ENCODE data around the gene FES. TPM values are rescaled to one million over a fixed set of nuclear protein-coding genes. Genes with fewer than 3 reads are reported as not detected.
A peak's percentile ranks its signal among the peaks of the same experiment; 100 is the strongest.

Gene FES
- total and polyA plus RNA-seq, 10 of the 15 experiments (the other 5 are each of a cell fraction or from before 2014, with no cell fraction given), result 0.07 to 23.9 (median 9.9) TPM

DNA sequence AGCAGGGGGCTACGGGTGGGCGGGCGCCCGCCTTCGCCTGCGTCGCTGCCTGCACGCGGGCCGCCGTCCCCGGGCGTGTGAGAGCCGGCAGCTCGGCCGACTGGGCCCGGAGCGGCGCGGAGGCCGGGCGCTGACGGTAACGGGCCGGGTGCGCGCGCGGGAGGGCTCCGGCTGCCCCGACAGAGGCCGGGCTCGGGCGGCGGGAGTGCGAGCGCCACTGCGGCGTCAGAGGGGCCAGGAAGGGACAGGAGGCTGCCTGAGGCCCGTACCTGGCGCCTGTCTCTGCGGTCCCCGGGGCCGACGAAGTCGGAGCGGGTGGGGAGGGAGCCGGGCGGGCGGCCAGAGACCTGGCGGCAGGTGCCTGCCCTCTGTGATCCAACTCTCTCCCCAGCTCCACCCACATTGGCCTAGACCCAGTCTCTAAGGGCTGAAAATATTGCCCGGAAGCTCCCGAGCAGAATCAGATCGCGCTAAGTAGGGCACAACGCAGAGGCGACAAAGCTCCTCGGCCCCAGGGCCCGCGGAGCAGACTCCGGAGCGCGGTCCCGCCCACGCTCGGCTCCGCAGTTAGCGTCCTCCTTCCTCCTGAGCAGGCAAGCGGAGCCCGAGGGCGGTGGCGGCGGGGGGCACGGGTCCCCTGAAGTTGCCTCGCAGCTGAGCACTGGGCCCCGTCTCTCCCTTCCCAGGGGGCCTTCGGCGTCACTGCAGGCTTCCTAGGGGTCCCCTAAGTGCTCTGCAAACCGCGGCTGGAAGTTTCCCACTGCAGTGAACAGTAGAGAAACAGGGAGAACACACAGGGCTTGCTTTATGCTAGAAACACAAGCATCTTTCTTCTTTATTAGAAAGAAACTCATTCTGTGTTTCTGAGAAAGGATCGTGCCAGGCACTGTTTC is 18.8 kb downstream of the FES start, which contains the start of gene MAN2A2:
TSS of gene MAN2A2 (plus strand) at position 463 of the 893 bp plus-strand sequence. CDS start 906 bp downstream, outside the sequence.
- peaks cover 18 to 25% of the 10 kb centered on the region in 2 experiments; a peak in 3 of 4 replicates for H3K36me3 ChIP-seq (ENCODE audit: control insufficient read depth in 2 of 2, insufficient read depth in 2 of 2, low read length in 1 of 2)
- no peaks in the 10 kb centered on the region; the same call in 1 of the 2 replicates for H4K20me1 ChIP-seq (ENCODE audit: control insufficient read depth, insufficient read depth)
- peak within 1 kb of the TSS; percentile 80 for H3K4me2 ChIP-seq (ENCODE audit: control insufficient read depth, insufficient read depth)
- no TSS peak for BruUV-seq (replicated peaks)
- in situ Hi-C loops (cut with MboI), result no loop called here
- no peaks in the 10 kb centered on the region for H3K27me3 ChIP-seq (replicated peaks in 1 of 2; ENCODE audit: control insufficient read depth in 2 of 2, insufficient read depth in 2 of 2, low read length in 1 of 2)
- peak within 1 kb of the TSS; percentile 68 for H3K4me3 ChIP-seq
- peak within 1 kb of the TSS; percentile 54 for H3K9ac ChIP-seq (ENCODE audit: control insufficient read depth, insufficient read depth, low read length)
- H3K27ac ChIP-seq (ENCODE audit: control insufficient read depth, insufficient read depth), result peak within 1 kb of the TSS; percentile 62
- FAIRE-seq (peak; percentile 88), ATAC-seq (peak; percentile 81), DNase-seq (ENCODE audit: low read depth, low spot score) (no peak)
- intact Hi-C loops (cut with micrococcal nuclease; ENCODE audit: unreplicated experiment), result loop anchor here (1.0 to 2.0 kb wide), 2 partner anchors 20 to 31 kb away; no protein-coding TSS in a partner anchor
- H2AFZ ChIP-seq (ENCODE audit: control insufficient read depth, low read depth, low read length), result peak within 1 kb of the TSS; percentile 88
- no peaks in the 10 kb centered on the region for H3K9me3 ChIP-seq (replicated peaks; ENCODE audit: control insufficient read depth, insufficient read depth, low read length)
- CTCF ChIA-PET, result interaction anchor here (0.6 to 15.1 kb wide), 8 partner anchors 10 to 583 kb away, joined by 3 to 480 read pairs (median 4); partner anchors contain the start of genes HDDC3 and UNC45A
- RAD21 ChIA-PET (ENCODE audit: unreplicated experiment), result interaction anchor here (0.5 to 9.2 kb wide), 10 partner anchors 16 to 583 kb away, joined by 3 to 193 read pairs (median 4); partner anchors contain the start of genes HDDC3, RCCD1 and UNC45A
- H3K79me2 ChIP-seq (ENCODE audit: control insufficient read depth, insufficient read depth, low read length), result peaks cover 18% of the 10 kb centered on the region
- SMC1A ChIA-PET (ENCODE audit: uncharacterized antibody, unreplicated experiment), result interaction anchor here (0.7 to 12.3 kb wide), 12 partner anchors 12 to 255 kb away, joined by 3 to 225 read pairs (median 4); partner anchors contain the start of genes HDDC3 and UNC45A
- POLR2A ChIA-PET, result interaction anchor here (0.5 to 7.6 kb wide), 7 partner anchors 16 to 453 kb away, joined by 3 to 113 read pairs (median 4); partner anchors contain the start of genes HDDC3 and UNC45A
- 1% methylated on average over 53 of the region's 81 CpGs for WGBS (ENCODE audit: insufficient coverage, insufficient replicate concordance, low lambda C conversion rate, missing lambda C conversion rate)
- H3K4me1 ChIP-seq (ENCODE audit: control insufficient read depth, insufficient read depth, low read length), result peaks cover 12% of the 10 kb centered on the region
- TF ChIP-seq, protein P1, sequence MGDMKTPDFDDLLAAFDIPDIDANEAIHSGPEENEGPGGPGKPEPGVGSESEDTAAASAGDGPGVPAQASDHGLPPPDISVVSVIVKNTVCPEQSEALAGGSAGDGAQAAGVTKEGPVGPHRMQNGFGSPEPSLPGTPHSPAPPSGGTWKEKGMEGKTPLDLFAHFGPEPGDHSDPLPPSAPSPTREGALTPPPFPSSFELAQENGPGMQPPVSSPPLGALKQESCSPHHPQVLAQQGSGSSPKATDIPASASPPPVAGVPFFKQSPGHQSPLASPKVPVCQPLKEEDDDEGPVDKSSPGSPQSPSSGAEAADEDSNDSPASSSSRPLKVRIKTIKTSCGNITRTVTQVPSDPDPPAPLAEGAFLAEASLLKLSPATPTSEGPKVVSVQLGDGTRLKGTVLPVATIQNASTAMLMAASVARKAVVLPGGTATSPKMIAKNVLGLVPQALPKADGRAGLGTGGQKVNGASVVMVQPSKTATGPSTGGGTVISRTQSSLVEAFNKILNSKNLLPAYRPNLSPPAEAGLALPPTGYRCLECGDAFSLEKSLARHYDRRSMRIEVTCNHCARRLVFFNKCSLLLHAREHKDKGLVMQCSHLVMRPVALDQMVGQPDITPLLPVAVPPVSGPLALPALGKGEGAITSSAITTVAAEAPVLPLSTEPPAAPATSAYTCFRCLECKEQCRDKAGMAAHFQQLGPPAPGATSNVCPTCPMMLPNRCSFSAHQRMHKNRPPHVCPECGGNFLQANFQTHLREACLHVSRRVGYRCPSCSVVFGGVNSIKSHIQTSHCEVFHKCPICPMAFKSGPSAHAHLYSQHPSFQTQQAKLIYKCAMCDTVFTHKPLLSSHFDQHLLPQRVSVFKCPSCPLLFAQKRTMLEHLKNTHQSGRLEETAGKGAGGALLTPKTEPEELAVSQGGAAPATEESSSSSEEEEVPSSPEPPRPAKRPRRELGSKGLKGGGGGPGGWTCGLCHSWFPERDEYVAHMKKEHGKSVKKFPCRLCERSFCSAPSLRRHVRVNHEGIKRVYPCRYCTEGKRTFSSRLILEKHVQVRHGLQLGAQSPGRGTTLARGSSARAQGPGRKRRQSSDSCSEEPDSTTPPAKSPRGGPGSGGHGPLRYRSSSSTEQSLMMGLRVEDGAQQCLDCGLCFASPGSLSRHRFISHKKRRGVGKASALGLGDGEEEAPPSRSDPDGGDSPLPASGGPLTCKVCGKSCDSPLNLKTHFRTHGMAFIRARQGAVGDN (IDR thresholded peaks at IDR 0.05), result 0 out of 2 replicates have a peak, but pooled peaks have one; percentile 34
- TF ChIP-seq ATF7 (IDR thresholded peaks at IDR 0.05; ENCODE audit: low read depth) (no peak), TBL1XR1 (IDR thresholded peaks at IDR 0.05; ENCODE audit: low read depth, low read length) (no peak), BRCA1 (IDR thresholded peaks at IDR 0.05; ENCODE audit: low read depth, low read length) (no peak), NKRF (conservative IDR thresholded peaks at IDR 0.05) (peak; percentile 24; the same call in 1 of the 2 replicates), SMAD1 (IDR thresholded peaks at IDR 0.05; ENCODE audit: low read depth, partially characterized antibody) (no peak), FOXK2 (IDR thresholded peaks at IDR 0.05) (no peak), PML (IDR thresholded peaks at IDR 0.05; ENCODE audit: low read length) (peak; percentile 51; the same call in 1 of the 2 replicates), ESRRA (IDR thresholded peaks at IDR 0.05; ENCODE audit: low read length) (no peak), USF1 (IDR thresholded peaks at IDR 0.05; ENCODE audit: borderline replicate concordance, extremely low read length, insufficient read depth, low read depth, low read length) (no peak)
- TF ChIP-seq, protein P2, sequence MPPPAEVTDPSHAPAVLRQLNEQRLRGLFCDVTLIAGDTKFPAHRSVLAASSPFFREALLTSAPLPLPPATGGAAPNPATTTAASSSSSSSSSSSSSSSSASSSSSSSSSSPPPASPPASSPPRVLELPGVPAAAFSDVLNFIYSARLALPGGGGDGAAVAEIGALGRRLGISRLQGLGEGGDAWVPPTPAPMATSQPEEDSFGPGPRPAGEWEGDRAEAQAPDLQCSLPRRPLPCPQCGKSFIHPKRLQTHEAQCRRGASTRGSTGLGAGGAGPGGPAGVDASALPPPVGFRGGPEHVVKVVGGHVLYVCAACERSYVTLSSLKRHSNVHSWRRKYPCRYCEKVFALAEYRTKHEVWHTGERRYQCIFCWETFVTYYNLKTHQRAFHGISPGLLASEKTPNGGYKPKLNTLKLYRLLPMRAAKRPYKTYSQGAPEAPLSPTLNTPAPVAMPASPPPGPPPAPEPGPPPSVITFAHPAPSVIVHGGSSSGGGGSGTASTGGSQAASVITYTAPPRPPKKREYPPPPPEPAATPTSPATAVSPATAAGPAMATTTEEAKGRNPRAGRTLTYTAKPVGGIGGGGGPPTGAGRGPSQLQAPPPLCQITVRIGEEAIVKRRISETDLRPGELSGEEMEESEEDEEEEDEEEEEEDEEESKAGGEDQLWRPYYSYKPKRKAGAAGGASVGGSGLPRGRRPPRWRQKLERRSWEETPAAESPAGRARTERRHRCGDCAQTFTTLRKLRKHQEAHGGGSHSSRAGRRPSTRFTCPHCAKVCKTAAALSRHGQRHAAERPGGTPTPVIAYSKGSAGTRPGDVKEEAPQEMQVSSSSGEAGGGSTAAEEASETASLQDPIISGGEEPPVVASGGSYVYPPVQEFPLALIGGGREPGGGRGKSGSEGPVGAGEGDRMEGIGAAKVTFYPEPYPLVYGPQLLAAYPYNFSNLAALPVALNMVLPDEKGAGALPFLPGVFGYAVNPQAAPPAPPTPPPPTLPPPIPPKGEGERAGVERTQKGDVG (CRISPR knock-in tag; IDR thresholded peaks at IDR 0.05), result no peak

Data from GM12878 (cell line).